ENCODE data around the gene JOSD1. TPM values are rescaled to one million over a fixed set of nuclear protein-coding genes. Genes with fewer than 3 reads are reported as not detected.

JOSD1 gene
- total and polyA plus RNA-seq, 10 of the 15 experiments (the other 5 are each of a cell fraction or from before 2014, with no cell fraction given) = 6.2 to 54.6 (median 40.5) TPM

- FAIRE-seq = no peak
- RAD21 ChIA-PET (ENCODE audit: unreplicated experiment) = interaction anchor here (0.6 kb wide), 1 partner anchor 90 kb away, joined by 4 read pairs; no protein-coding TSS in a partner anchor
- WGBS (ENCODE audit: insufficient coverage, insufficient replicate concordance, low lambda C conversion rate, missing lambda C conversion rate) = 94% methylated on average over 1 of the region's 1 CpG
- H3K4me3 ChIP-seq = no peak overlapping the region
- peaks cover 12% of the 10 kb centered on the region for H3K79me2 ChIP-seq (ENCODE audit: control insufficient read depth, insufficient read depth, low read length)
- no peaks in the 10 kb centered on the region; the same call in 2 of the 3 replicates for H3K9me3 ChIP-seq (replicated peaks; ENCODE audit: control insufficient read depth, insufficient read depth, low read length)
- in situ Hi-C loops (cut with MboI) = no loop called here
- no peaks in the 10 kb centered on the region for H4K20me1 ChIP-seq (ENCODE audit: control insufficient read depth, insufficient read depth)
- POLR2A ChIA-PET = no interaction called here
- no peak overlapping the region for H3K27ac ChIP-seq (ENCODE audit: control insufficient read depth, insufficient read depth)
- no peak overlapping the region for H3K4me2 ChIP-seq (ENCODE audit: control insufficient read depth, insufficient read depth)
- TF ChIP-seq POLR2A (IDR thresholded peaks at IDR 0.05; ENCODE audit: low read depth, low read length) = peak; percentile 33; the same call in 1 of the 2 replicates
- no peak for TF ChIP-seq SMAD1 (IDR thresholded peaks at IDR 0.05; ENCODE audit: low read depth, partially characterized antibody)
- no peaks in the 10 kb centered on the region for H3K27me3 ChIP-seq (replicated peaks in 1 of 2; ENCODE audit: control insufficient read depth in 2 of 2, insufficient read depth in 2 of 2, low read length in 1 of 2)
- H2AFZ ChIP-seq (ENCODE audit: control insufficient read depth, low read depth, low read length) = no peak overlapping the region
- CTCF ChIA-PET = interaction anchor here (0.6 kb wide), 1 partner anchor 446 kb away, joined by 3 read pairs; no protein-coding TSS in a partner anchor
- H3K4me1 ChIP-seq (ENCODE audit: control insufficient read depth, insufficient read depth, low read length) = no peaks in the 10 kb centered on the region; the same call in 1 of the 2 replicates
- no peak for DNase-seq (ENCODE audit: low read depth, low spot score)
- no TSS peak for BruUV-seq (replicated peaks)
- H3K36me3 ChIP-seq (ENCODE audit: control insufficient read depth in 2 of 2, insufficient read depth in 2 of 2, low read length in 1 of 2) = peaks cover 15 to 18% of the 10 kb centered on the region in 2 experiments; a peak in 3 of 4 replicates
- no peak for ATAC-seq
- intact Hi-C loops (cut with micrococcal nuclease; ENCODE audit: unreplicated experiment) = no loop called here
- SMC1A ChIA-PET (ENCODE audit: uncharacterized antibody, unreplicated experiment) = no interaction called here
- H3K9ac ChIP-seq (ENCODE audit: control insufficient read depth, insufficient read depth, low read length) = no peak overlapping the region
Observed at GRCh38 chr22:38685761-38686160, 15.0 kb downstream of the JOSD1 start.

DNA sequence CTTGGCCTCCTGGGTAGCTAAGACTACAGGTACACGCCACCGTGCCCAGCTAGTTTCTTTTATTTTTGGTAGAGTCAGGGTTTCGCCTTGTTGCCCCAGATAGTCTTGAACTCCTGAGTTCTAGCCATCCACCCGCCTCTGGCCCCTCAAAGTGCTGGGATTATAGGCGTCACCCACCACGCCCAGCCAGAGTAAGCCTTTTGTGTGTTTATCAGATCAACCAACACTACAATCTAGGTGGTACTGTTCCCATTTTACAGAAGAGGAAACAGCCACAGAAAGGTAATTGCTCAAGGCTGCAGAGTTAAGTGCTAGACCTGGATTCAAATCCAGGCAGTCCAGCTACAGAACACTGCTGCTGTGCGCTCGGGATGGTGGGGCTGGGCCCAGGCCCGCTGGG is 15.8 kb downstream of the JOSD1 start:
- ChIA-PET POLR2A (interaction anchor here (0.6 to 4.2 kb wide), 3 partner anchors 14 to 215 kb away, joined by 4 to 43 read pairs (median 14); no protein-coding TSS in a partner anchor), RAD21 (ENCODE audit: unreplicated experiment) (no interaction called here), CTCF (interaction anchor here (4.3 kb wide), 1 partner anchor 14 kb away, joined by 45 read pairs; the partner anchor contains the start of gene JOSD1), SMC1A (ENCODE audit: uncharacterized antibody, unreplicated experiment) (interaction anchor here (4.4 kb wide), 1 partner anchor 13 kb away, joined by 43 read pairs; the partner anchor contains the start of gene JOSD1)
- no peak overlapping the region for H3K4me3 ChIP-seq
- H3K27me3 ChIP-seq (replicated peaks in 1 of 2; ENCODE audit: control insufficient read depth in 2 of 2, insufficient read depth in 2 of 2, low read length in 1 of 2) = no peaks in the 10 kb centered on the region
- H2AFZ ChIP-seq (ENCODE audit: control insufficient read depth, low read depth, low read length) = no peak overlapping the region
- over 99% methylated on average over 9 of the region's 9 CpGs for WGBS (ENCODE audit: insufficient coverage, insufficient replicate concordance, low lambda C conversion rate, missing lambda C conversion rate)
- H3K4me1 ChIP-seq (ENCODE audit: control insufficient read depth, insufficient read depth, low read length) = no peaks in the 10 kb centered on the region; the same call in 1 of the 2 replicates
- in situ Hi-C loops (cut with MboI) = no loop called here
- no peak for TF ChIP-seq NFYB (IDR thresholded peaks at IDR 0.05; ENCODE audit: insufficient read depth, low read depth, low read length)
- 0 out of 2 replicates have a peak, but pooled peaks have one; percentile 8 for TF ChIP-seq BACH1 (IDR thresholded peaks at IDR 0.05; ENCODE audit: borderline replicate concordance)
- H3K4me2 ChIP-seq (ENCODE audit: control insufficient read depth, insufficient read depth) = no peak overlapping the region
- H3K27ac ChIP-seq (ENCODE audit: control insufficient read depth, insufficient read depth) = no peak overlapping the region
- BruUV-seq (replicated peaks) = no TSS peak
- intact Hi-C loops (cut with micrococcal nuclease; ENCODE audit: unreplicated experiment) = no loop called here
- ATAC-seq = no peak
- no peak for DNase-seq (ENCODE audit: low read depth, low spot score)
- peaks cover 12% of the 10 kb centered on the region for H3K79me2 ChIP-seq (ENCODE audit: control insufficient read depth, insufficient read depth, low read length)
- no peaks in the 10 kb centered on the region; the same call in 2 of the 3 replicates for H3K9me3 ChIP-seq (replicated peaks; ENCODE audit: control insufficient read depth, insufficient read depth, low read length)
- no peaks in the 10 kb centered on the region for H4K20me1 ChIP-seq (ENCODE audit: control insufficient read depth, insufficient read depth)
- no peak for FAIRE-seq
- peaks cover 15 to 18% of the 10 kb centered on the region in 2 experiments; a peak in 3 of 4 replicates for H3K36me3 ChIP-seq (ENCODE audit: control insufficient read depth in 2 of 2, insufficient read depth in 2 of 2, low read length in 1 of 2)
- no peak overlapping the region for H3K9ac ChIP-seq (ENCODE audit: control insufficient read depth, insufficient read depth, low read length)
